ENCODE data around the gene ACTR1B. TPM values are rescaled to one million over a fixed set of nuclear protein-coding genes. Genes with fewer than 3 reads are reported as not detected.
"Not testable (repeated sequence)": the region's sequence is repeated elsewhere in the genome, so short reads cannot be mapped to it uniquely, and the experiment has no call there.

ACTR1B gene
- total RNA-seq, 6 experiments from 2014 or later = 63.9 to 76.2 (median 69.2) TPM

- peaks cover 16% of the 10 kb centered on the region for H3K27me3 Mint-ChIP-seq (ENCODE audit: insufficient read depth)
- not testable (repeated sequence) for H3K4me1 Mint-ChIP-seq (ENCODE audit: low read depth); DNase-seq; H3K4me3 Mint-ChIP-seq; H3K9me3 Mint-ChIP-seq; H3K27ac Mint-ChIP-seq; H3K36me3 Mint-ChIP-seq (ENCODE audit: low read depth)
These were observed 40.9 kb downstream of the ACTR1B start for GRCh38 chr2:97622976-97623375.

DNA sequence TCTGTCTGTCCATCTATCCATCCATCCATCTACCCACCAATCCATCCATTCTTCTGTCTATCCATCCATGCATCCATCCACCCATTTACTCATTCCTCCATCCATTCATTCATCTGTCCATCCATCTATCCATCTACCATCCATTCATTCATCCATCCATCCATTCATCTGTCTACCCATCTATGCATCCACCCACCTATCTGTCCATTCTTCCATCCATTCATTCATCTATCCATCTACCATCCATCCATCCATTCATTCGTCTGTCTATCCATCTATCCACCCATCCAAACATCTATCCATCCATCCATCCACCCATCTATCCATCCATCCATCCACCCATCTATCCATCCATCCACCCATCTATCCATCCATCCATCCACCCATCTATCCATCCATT is 43.4 kb downstream of the ACTR1B start:
- not testable (repeated sequence) for H3K27me3 Mint-ChIP-seq (ENCODE audit: insufficient read depth); H3K9me3 Mint-ChIP-seq; H3K36me3 Mint-ChIP-seq (ENCODE audit: low read depth); H3K4me1 Mint-ChIP-seq (ENCODE audit: low read depth); H3K4me3 Mint-ChIP-seq; H3K27ac Mint-ChIP-seq; DNase-seq

DNA sequence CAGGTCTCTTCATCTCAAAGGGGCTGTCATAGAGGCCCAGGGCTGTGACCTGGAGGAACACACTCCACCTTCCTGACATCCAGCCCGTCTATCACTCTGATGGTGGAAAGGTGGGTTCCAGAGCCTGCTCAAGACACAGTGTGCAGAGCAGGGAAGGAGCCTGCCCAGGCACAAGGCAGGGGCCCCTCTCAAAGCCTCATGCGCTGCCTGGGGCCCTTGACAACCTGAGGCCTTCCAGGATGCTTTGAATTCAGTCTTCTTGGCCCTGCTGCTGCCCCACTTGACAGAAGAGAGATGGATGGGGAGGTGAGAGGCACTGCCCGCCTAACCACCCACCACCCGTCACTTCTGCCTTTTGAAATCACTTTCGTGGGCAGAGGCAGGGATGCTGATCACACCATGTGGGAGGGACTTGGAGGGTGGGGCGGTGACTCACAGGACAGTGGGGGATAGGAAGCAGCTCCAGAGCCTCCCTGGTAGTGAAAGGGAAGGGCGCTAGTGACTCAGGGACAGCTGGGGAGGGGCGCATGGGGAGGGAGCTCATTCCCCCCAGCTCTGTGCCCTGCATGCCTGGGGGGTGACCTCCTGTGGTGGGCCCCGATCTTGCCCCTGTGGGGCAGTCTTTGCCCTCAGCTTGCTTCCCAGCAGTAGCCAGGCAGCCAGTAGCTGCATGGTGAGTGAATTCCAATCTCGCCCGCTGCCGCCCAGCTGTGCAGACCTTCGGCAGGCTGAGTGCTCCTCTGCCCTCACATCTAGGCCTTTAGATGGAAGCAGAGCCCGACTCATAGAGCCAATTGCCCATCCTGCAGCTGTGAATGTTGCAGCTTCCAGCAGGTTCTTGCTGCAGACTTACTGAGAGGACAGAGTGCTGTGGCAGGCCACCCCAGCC is 44.7 kb downstream of the ACTR1B start:
- not testable (repeated sequence) for H3K27ac Mint-ChIP-seq; H3K36me3 Mint-ChIP-seq (ENCODE audit: low read depth); H3K4me3 Mint-ChIP-seq; H3K9me3 Mint-ChIP-seq; H3K4me1 Mint-ChIP-seq (ENCODE audit: low read depth); H3K27me3 Mint-ChIP-seq (ENCODE audit: insufficient read depth); DNase-seq

DNA sequence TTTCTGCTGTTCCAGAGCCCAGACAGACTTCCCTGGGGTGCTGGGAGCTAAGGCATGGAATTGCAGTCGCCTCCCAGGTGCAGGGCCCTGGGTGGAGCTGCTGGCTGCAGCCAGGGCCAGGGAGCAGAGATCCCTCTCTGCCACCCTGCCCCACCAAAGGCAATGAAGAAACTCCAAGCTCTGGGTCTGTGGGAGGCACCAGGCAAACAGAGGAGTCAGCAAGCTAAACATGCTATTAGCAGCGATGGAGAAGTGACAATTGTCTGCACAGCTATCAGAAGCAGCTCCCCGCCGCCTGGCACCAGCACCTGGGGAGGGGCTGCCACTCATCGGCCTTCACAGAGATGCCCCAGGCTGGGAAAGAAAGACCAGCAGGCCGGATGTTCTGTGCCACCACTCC is 45.9 kb downstream of the ACTR1B start:
- no peak overlapping the region for H3K27ac Mint-ChIP-seq
- H3K27me3 Mint-ChIP-seq (ENCODE audit: insufficient read depth) = no peaks in the 10 kb centered on the region
- DNase-seq = no peak
- no peaks in the 10 kb centered on the region for H3K36me3 Mint-ChIP-seq (ENCODE audit: low read depth)
- H3K4me3 Mint-ChIP-seq = no peak overlapping the region
- no peaks in the 10 kb centered on the region for H3K4me1 Mint-ChIP-seq (ENCODE audit: low read depth)
- H3K9me3 Mint-ChIP-seq = no peaks in the 10 kb centered on the region
- no peak for TF ChIP-seq CTCF (IDR thresholded peaks at IDR 0.05)

DNA sequence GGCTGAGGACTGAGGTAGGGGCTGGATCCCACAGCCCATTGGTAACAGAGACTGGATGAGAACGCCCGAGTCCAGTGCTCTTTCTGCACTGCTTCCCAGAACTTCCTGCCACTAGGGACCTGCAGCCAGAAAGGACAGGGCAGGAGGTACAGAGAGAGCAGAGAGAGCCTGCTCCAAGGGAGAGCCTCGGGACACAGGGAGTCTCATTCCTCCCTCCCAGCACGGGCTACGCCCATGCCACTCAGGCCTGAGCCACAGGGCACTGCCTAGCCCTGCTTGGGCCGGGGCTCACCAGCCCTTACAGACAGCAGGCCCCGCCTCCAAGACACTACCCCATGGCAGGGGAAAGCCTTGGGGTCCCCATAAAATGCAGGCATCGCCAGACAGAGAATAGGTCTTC is 48.1 kb downstream of the ACTR1B start:
- not testable (repeated sequence) for H3K9me3 Mint-ChIP-seq; H3K27me3 Mint-ChIP-seq (ENCODE audit: insufficient read depth); H3K4me1 Mint-ChIP-seq (ENCODE audit: low read depth); H3K27ac Mint-ChIP-seq; H3K36me3 Mint-ChIP-seq (ENCODE audit: low read depth); H3K4me3 Mint-ChIP-seq; DNase-seq

GRCh38 chr2:97611895-97612294 is 51.9 kb downstream of the ACTR1B start:
- not testable (repeated sequence) for DNase-seq; H3K36me3 Mint-ChIP-seq (ENCODE audit: low read depth); H3K4me3 Mint-ChIP-seq; H3K27me3 Mint-ChIP-seq (ENCODE audit: insufficient read depth); H3K4me1 Mint-ChIP-seq (ENCODE audit: low read depth); H3K9me3 Mint-ChIP-seq; H3K27ac Mint-ChIP-seq

DNA sequence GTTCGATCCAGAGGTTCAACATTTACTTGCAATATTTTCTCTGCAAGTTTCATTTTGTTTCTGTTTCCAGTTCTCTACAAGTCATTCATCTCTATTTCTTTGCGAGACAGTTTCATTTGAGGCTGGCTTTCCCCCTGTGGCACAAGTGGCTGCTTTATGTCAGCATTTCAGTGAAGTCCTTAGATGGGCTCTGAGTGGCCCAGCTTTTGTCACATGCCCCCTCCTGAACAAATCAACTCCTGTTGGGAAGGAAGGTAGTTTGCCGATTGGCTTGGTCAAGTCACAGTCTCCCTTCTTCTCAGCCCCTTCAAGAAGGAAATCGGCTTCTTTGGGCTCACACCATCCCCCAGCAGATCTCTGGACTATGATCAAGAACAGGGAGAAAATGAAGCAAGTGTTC is 55.1 kb downstream of the ACTR1B start:
- not testable (repeated sequence) for H3K9me3 Mint-ChIP-seq; H3K36me3 Mint-ChIP-seq (ENCODE audit: low read depth); DNase-seq; H3K4me1 Mint-ChIP-seq (ENCODE audit: low read depth); H3K4me3 Mint-ChIP-seq; H3K27me3 Mint-ChIP-seq (ENCODE audit: insufficient read depth); H3K27ac Mint-ChIP-seq

Other genes with a start within 250 kb of the ACTR1B start
- gene ANKRD36B, start 74.2 kb downstream of the ACTR1B start, total RNA-seq (2021; fragmentation: NEBNext Ultra II Directional; extraction: Animal tissue kit (Norgen Biotek cat#: 25700)) = 1 to 10 TPM; 3.6 to 5.4 (median 4.3) TPM
- 100 to 1,000 TPM; 162 to 215 (median 182) TPM for gene COX5B, start 18.0 kb downstream of the ACTR1B start, total RNA-seq (2021; fragmentation: NEBNext Ultra II Directional; extraction: Animal tissue kit (Norgen Biotek cat#: 25700))
- 1 to 10 TPM in 4 of 6 experiments, under 1 TPM in 2; 0.88 to 2.6 (median 1.2) TPM for gene C2orf92, start 5.7 kb upstream of the ACTR1B start, total RNA-seq (2021; fragmentation: NEBNext Ultra II Directional; extraction: Animal tissue kit (Norgen Biotek cat#: 25700))
- not detected for gene ZAP70, start 49.5 kb upstream of the ACTR1B start, total RNA-seq (2021; fragmentation: NEBNext Ultra II Directional; extraction: Animal tissue kit (Norgen Biotek cat#: 25700))

All from HFFc6 (cell line).